PC-9 (cell line): ENCODE results near the gene ZNF146.

Source experiments
- CTCF ChIP-seq: fragments of 200-600 bp; sonication (generic); conservative IDR thresholded peaks from 2 replicates; pipeline ENCODE4 v1.6.1; 2017; ENCODE audit warnings: mixed run types, antibody characterized with exemption, mild to moderate bottlenecking, moderate library complexity
- EZH2 ChIP-seq: fragments of 200-600 bp; sonication (generic); IDR thresholded peaks from 2 replicates; pipeline ENCODE4 v1.8.0; 2017; ENCODE audit warnings: antibody characterized with exemption, low read depth

- TF ChIP-seq CTCF (no peak), EZH2 (no peak)
These were observed 4.4 kb upstream of the ZNF146 start for GRCh38 chr19:36210497-36210896.
